ENCODE data around the gene CD226. TPM values are rescaled to one million over a fixed set of nuclear protein-coding genes. Genes with fewer than 3 reads are reported as not detected.
"Not testable (repeated sequence)": the region's sequence is repeated elsewhere in the genome, so short reads cannot be mapped to it uniquely, and the experiment has no call there.

The CD226 gene
- total RNA-seq, 4 donors from 2014 or later: 0.05 to 0.24 (median 0.16) TPM

DNA sequence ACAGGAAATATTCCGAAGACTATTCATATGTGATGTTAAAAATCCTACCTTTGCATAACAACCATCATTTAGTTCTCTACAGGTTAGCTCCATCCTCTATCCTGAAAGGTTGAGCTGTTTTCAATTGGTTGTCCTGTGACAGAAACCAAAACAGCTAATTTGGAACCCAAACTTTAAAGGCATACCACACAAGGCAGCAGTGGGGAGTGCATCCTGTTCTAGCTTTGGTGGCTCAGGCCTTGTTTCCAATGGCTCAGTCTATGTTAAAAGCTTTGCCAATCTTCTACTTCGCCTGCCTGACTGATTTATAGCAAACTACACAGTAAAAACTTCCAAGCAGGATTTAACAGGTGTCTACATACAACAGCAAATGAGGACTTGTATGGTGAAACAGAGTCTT is 3.2 kb downstream of the CD226 start:
- DNase-seq (ENCODE audit: low spot score in 2 of 2): no peak
- Histone ChIP-seq H3K27me3 (no peaks in the 10 kb centered on the region), H3K36me3 (no peaks in the 10 kb centered on the region), H3K4me1 (no peaks in the 10 kb centered on the region), H3K27ac (no peak overlapping the region), H3K9me3 (no peaks in the 10 kb centered on the region), H3K4me3 (no peak overlapping the region)
- no peak for TF ChIP-seq POLR2AphosphoS5 (IDR thresholded peaks at IDR 0.05)
- no peak for TF ChIP-seq EP300 (IDR thresholded peaks at IDR 0.05)
- TF ChIP-seq POLR2A (IDR thresholded peaks at IDR 0.05): no peak
- TF ChIP-seq, protein P1, sequence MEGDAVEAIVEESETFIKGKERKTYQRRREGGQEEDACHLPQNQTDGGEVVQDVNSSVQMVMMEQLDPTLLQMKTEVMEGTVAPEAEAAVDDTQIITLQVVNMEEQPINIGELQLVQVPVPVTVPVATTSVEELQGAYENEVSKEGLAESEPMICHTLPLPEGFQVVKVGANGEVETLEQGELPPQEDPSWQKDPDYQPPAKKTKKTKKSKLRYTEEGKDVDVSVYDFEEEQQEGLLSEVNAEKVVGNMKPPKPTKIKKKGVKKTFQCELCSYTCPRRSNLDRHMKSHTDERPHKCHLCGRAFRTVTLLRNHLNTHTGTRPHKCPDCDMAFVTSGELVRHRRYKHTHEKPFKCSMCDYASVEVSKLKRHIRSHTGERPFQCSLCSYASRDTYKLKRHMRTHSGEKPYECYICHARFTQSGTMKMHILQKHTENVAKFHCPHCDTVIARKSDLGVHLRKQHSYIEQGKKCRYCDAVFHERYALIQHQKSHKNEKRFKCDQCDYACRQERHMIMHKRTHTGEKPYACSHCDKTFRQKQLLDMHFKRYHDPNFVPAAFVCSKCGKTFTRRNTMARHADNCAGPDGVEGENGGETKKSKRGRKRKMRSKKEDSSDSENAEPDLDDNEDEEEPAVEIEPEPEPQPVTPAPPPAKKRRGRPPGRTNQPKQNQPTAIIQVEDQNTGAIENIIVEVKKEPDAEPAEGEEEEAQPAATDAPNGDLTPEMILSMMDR (IDR thresholded peaks at IDR 0.05): no peak
- 90% methylated on average over 2 of the region's 2 CpGs for WGBS

DNA sequence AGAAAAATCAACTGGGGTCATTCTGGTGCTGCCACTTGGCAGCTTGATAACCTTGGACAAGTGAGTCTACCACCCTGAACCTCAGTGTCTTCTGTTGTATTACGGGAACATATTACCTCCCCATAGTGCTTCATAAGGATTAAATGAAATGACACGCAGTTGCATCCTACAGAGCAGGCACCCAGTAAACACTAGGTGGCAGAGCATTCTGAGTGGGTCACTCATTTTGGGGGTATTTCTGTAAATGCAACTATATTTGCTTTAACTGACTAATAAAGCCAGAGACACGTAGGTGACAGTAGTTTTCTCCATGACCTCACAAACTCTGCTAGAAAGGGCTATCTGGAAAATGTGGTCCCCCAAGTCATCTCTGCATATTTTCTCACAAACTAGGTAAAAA is 4.7 kb downstream of the CD226 start:
- Histone ChIP-seq H3K36me3 (no peaks in the 10 kb centered on the region), H3K4me3 (no peak overlapping the region), H3K9me3 (no peaks in the 10 kb centered on the region), H3K4me1 (no peaks in the 10 kb centered on the region), H3K27me3 (no peaks in the 10 kb centered on the region), H3K27ac (no peak overlapping the region)
- WGBS: 89% methylated on average over 3 of the region's 3 CpGs
- TF ChIP-seq POLR2A (IDR thresholded peaks at IDR 0.05) (no peak), EP300 (IDR thresholded peaks at IDR 0.05) (no peak), POLR2AphosphoS5 (IDR thresholded peaks at IDR 0.05) (no peak)
- TF ChIP-seq, protein P1 (IDR thresholded peaks at IDR 0.05): no peak
- no peak for DNase-seq (ENCODE audit: low spot score in 2 of 2)

DNA sequence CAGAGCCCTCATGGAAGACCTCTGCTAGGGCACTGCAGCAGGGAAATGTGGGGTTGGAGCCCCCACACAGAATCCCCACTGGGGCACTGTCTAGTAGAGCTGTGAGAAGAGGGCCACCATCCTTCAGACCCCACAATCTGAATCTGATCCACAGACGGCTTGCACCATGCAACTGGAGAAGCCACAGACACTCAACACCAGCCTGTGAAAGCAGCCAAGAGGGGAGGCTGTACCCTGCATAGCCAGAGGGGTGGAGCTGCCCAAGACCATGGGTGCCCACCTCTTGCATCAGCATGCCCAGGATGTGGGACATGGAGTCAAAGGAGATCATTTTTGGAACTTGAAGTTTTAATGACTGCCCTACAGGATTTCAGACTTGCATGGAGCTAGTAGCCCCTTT is 6.5 kb downstream of the CD226 start:
- DNase-seq (ENCODE audit: low spot score in 2 of 2): no peak
- no peaks in the 10 kb centered on the region for H3K4me1 ChIP-seq
- H3K9me3 ChIP-seq: no peaks in the 10 kb centered on the region
- H3K27me3 ChIP-seq: no peaks in the 10 kb centered on the region
- H3K36me3 ChIP-seq: no peaks in the 10 kb centered on the region
- no peak overlapping the region for H3K27ac ChIP-seq
- H3K4me3 ChIP-seq: no peak overlapping the region
- WGBS: no CpG with 5 or more reads among the region's 1 CpG
- TF ChIP-seq EP300 (IDR thresholded peaks at IDR 0.05): no peak
- TF ChIP-seq, protein P1 (IDR thresholded peaks at IDR 0.05): no peak
- TF ChIP-seq POLR2A (IDR thresholded peaks at IDR 0.05): no peak
- TF ChIP-seq POLR2AphosphoS5 (IDR thresholded peaks at IDR 0.05): no peak

DNA sequence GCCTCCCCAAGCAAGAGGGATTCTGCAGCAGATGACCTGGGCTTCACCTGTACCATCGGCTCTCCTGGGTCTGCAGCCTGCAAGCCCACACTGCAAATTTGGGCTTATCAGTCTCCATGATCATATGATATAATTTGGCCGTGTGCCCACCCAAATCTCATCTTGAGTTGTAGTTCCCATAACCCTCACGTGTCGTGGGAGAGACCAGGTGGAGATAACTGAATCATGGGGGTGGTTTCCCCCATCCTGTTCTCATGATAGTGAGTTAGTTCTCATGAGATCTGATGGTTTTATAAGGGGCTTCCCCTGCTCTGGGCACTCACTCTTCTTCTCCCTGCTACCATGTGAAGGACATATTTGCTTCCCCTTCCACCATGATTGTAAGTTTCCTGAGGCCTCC is 7.9 kb downstream of the CD226 start:
- H3K27ac ChIP-seq; H3K27me3 ChIP-seq; H3K4me3 ChIP-seq; DNase-seq (ENCODE audit: low spot score in 2 of 2); H3K4me1 ChIP-seq; H3K36me3 ChIP-seq; H3K9me3 ChIP-seq: not testable (repeated sequence)
- WGBS: 88% methylated on average over 4 of the region's 4 CpGs

DNA sequence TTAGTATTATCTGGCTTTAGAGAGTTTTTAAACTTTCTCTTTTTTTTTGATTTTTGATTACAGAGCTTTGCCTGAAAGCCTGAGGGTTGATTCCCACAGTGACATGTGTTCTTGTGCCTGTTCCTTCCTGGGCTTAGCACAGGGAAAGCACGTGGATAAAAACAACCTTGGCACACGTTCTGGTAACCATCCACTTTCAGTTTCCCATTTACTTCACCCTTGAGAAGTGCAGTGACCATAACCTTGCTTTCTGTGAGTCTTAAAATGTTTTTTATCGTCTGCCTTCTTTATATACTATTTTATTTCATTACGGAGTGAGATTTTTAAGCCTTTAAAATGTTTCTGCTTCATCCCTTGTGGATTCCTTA is 11.5 kb downstream of the CD226 start:
- TF ChIP-seq POLR2AphosphoS5 (IDR thresholded peaks at IDR 0.05): no peak
- TF ChIP-seq EP300 (IDR thresholded peaks at IDR 0.05): no peak
- TF ChIP-seq, protein P1 (IDR thresholded peaks at IDR 0.05): no peak
- no peak for TF ChIP-seq POLR2A (IDR thresholded peaks at IDR 0.05)
- Histone ChIP-seq H3K27ac (no peak overlapping the region), H3K9me3 (no peaks in the 10 kb centered on the region), H3K4me1 (peaks cover 2% of the 10 kb centered on the region), H3K4me3 (no peak overlapping the region), H3K27me3 (no peaks in the 10 kb centered on the region), H3K36me3 (no peaks in the 10 kb centered on the region)
- no peak for DNase-seq (ENCODE audit: low spot score in 2 of 2)
- 50% methylated on average over 4 of the region's 4 CpGs for WGBS

Data from suprapubic skin (tissue), 4 donors.